ENCODE measurements around the gene C7.
A peak's percentile ranks its signal among the peaks of the same experiment; 100 is the strongest.

Gene C7

DNA sequence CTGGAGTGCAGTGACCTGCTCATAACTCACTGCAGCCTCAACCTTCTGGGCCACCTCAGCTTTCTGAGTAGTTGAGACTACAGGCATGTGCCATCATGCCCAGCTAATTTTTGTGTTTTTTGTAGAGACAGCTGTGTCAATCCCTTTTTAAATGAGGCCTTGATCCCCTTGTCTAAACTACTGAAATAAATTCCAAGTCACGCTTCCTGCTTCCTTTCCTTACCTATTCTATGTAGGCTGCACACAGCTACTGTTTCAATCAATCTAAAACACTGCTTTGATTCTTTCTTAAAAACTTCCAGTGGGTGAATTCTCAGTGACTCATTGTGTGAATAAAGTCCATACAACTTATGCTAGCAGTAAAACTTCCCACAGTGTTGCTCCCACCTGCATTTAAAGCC lies 2.9 kb upstream of the C7 start:
- TF ChIP-seq EGR2 (tag by site-specific recombination; IDR thresholded peaks at IDR 0.05; ENCODE audit: low read depth) (peak; percentile 71), SP2 (tag by site-specific recombination; IDR thresholded peaks at IDR 0.05) (no peak)
- CTCF ChIA-PET = interaction anchor here (0.7 kb wide), 1 partner anchor 289 kb away, joined by 3 read pairs; no protein-coding TSS in a partner anchor
- Histone ChIP-seq H3K4me1 (ENCODE audit: control insufficient read depth, insufficient read depth, low read length) (no peaks in the 10 kb centered on the region), H3K27ac (ENCODE audit: extremely low read depth, low read depth, low read length) (no peak overlapping the region), H3K9me3 (ENCODE audit: control insufficient read depth, insufficient read depth, low read depth, low read length) (no peaks in the 10 kb centered on the region), H3K4me3 (ENCODE audit: low read depth, low read length) (no peak overlapping the region), H3K36me3 (ENCODE audit: control insufficient read depth in 2 of 2, insufficient read depth in 1 of 2, low read length in 2 of 2) (no peaks in the 10 kb centered on the region)
- POLR2A ChIA-PET = no interaction called here

DNA sequence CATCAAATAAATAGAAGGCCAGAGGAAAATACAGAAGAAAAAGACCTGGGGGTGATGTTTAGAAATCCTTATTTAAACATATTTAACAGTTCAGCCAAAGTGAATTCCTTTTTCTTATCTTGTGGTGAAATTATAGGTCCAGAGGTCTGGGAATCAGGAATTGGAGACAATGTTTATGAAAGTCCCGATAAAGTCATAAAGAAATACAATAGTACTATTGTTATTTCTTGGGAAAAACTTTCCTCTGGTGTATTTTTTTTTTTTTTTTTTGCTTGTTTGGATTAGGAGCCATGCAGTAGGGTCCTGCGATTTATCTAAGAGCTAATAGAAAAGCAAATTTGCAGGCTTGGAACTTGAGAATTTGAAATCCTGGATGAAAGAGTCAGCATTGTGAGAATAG lies 426 bp downstream of the C7 start:
- Histone ChIP-seq H3K4me3 (ENCODE audit: low read depth, low read length) (no peak overlapping the region), H3K9me3 (ENCODE audit: control insufficient read depth, insufficient read depth, low read depth, low read length) (no peaks in the 10 kb centered on the region), H3K27ac (ENCODE audit: extremely low read depth, low read depth, low read length) (no peak overlapping the region), H3K4me1 (ENCODE audit: control insufficient read depth, insufficient read depth, low read length) (no peaks in the 10 kb centered on the region), H3K36me3 (ENCODE audit: control insufficient read depth in 2 of 2, insufficient read depth in 1 of 2, low read length in 2 of 2) (no peaks in the 10 kb centered on the region)
- TF ChIP-seq ZNF48 (tag by site-specific recombination; IDR thresholded peaks at IDR 0.05) (no peak), SCRT2 (tag by site-specific recombination; IDR thresholded peaks at IDR 0.05) (no peak), GLIS1 (tag by site-specific recombination; IDR thresholded peaks at IDR 0.05) (no peak), SP7 (tag by site-specific recombination; IDR thresholded peaks at IDR 0.05) (no peak), ZNF202 (tag by site-specific recombination; IDR thresholded peaks at IDR 0.05; ENCODE audit: borderline replicate concordance) (no peak), BCL11A (tag by site-specific recombination; IDR thresholded peaks at IDR 0.05; ENCODE audit: low read depth) (no peak), SP3 (tag by site-specific recombination; IDR thresholded peaks at IDR 0.05) (no peak), ZNF658 (tag by site-specific recombination; IDR thresholded peaks at IDR 0.05) (no peak), ZNF654 (tag by site-specific recombination; IDR thresholded peaks at IDR 0.05; ENCODE audit: low read depth) (no peak), ZNF610 (tag by site-specific recombination; IDR thresholded peaks at IDR 0.05; ENCODE audit: borderline replicate concordance) (no peak), ZNF544 (tag by site-specific recombination; IDR thresholded peaks at IDR 0.05) (no peak), ZNF76 (tag by site-specific recombination; IDR thresholded peaks at IDR 0.05; ENCODE audit: borderline replicate concordance, low read depth) (no peak)
- TF ChIP-seq, protein P1, sequence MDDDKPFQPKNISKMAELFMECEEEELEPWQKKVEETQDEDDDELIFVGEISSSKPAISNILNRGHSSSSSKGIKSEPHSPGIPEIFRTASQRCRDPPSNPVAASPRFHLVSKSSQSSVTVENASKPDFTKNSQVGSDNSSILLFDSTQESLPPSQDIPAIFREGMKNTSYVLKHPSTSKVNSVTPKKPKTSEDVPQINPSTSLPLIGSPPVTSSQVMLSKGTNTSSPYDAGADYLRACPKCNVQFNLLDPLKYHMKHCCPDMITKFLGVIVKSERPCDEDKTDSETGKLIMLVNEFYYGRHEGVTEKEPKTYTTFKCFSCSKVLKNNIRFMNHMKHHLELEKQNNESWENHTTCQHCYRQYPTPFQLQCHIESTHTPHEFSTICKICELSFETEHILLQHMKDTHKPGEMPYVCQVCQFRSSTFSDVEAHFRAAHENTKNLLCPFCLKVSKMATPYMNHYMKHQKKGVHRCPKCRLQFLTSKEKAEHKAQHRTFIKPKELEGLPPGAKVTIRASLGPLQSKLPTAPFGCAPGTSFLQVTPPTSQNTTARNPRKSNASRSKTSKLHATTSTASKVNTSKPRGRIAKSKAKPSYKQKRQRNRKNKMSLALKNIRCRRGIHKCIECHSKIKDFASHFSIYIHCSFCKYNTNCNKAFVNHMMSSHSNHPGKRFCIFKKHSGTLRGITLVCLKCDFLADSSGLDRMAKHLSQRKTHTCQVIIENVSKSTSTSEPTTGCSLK (tag by site-specific recombination; IDR thresholded peaks at IDR 0.05) = no peak
- TF ChIP-seq, protein P2, sequence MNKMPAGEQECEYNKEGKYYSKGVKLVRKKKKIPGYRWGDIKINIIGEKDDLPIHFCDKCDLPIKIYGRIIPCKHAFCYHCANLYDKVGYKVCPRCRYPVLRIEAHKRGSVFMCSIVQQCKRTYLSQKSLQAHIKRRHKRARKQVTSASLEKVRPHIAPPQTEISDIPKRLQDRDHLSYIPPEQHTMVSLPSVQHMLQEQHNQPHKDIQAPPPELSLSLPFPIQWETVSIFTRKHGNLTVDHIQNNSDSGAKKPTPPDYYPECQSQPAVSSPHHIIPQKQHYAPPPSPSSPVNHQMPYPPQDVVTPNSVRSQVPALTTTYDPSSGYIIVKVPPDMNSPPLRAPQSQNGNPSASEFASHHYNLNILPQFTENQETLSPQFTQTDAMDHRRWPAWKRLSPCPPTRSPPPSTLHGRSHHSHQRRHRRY (tag by site-specific recombination; IDR thresholded peaks at IDR 0.05) = no peak
- CTCF ChIA-PET = no interaction called here
- POLR2A ChIA-PET = no interaction called here

GRCh38 chr5:40911266-40911665 lies 2.0 kb downstream of the C7 start:
- H3K36me3 ChIP-seq (ENCODE audit: control insufficient read depth in 2 of 2, insufficient read depth in 1 of 2, low read length in 2 of 2) = no peaks in the 10 kb centered on the region
- H3K9me3 ChIP-seq (ENCODE audit: control insufficient read depth, insufficient read depth, low read depth, low read length) = no peaks in the 10 kb centered on the region
- H3K4me1 ChIP-seq (ENCODE audit: control insufficient read depth, insufficient read depth, low read length) = no peaks in the 10 kb centered on the region
- ChIA-PET CTCF (interaction anchor here (0.5 to 0.7 kb wide), 2 partner anchors 194 to 762 kb away, joined by 3 to 4 read pairs; no protein-coding TSS in a partner anchor), POLR2A (no interaction called here)
- no peak overlapping the region for H3K4me3 ChIP-seq (ENCODE audit: low read depth, low read length)
- no peak overlapping the region for H3K27ac ChIP-seq (ENCODE audit: extremely low read depth, low read depth, low read length)
- no peak for TF ChIP-seq ZNF501 (tag by site-specific recombination; IDR thresholded peaks at IDR 0.05)
- TF ChIP-seq ZNF16 (tag by site-specific recombination; IDR thresholded peaks at IDR 0.05; ENCODE audit: low read depth) = no peak
- TF ChIP-seq ZNF704 (tag by site-specific recombination; IDR thresholded peaks at IDR 0.05) = no peak
- TF ChIP-seq, protein P3, sequence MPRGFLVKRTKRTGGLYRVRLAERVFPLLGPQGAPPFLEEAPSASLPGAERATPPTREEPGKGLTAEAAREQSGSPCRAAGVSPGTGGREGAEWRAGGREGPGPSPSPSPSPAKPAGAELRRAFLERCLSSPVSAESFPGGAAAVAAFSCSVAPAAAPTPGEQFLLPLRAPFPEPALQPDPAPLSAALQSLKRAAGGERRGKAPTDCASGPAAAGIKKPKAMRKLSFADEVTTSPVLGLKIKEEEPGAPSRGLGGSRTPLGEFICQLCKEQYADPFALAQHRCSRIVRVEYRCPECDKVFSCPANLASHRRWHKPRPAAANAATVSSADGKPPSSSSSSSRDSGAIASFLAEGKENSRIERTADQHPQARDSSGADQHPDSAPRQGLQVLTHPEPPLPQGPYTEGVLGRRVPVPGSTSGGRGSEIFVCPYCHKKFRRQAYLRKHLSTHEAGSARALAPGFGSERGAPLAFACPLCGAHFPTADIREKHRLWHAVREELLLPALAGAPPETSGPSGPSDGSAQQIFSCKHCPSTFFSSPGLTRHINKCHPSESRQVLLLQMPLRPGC (tag by site-specific recombination; IDR thresholded peaks at IDR 0.05) = no peak
- no peak for TF ChIP-seq ZSCAN5A (tag by site-specific recombination; IDR thresholded peaks at IDR 0.05)
- TF ChIP-seq ZNF585B (tag by site-specific recombination; IDR thresholded peaks at IDR 0.05) = no peak
- TF ChIP-seq ZNF350 (tag by site-specific recombination; IDR thresholded peaks at IDR 0.05) = no peak
- TF ChIP-seq SETDB1 (IDR thresholded peaks at IDR 0.05; ENCODE audit: insufficient read length, low read length) = no peak
- no peak for TF ChIP-seq ZNF654 (tag by site-specific recombination; IDR thresholded peaks at IDR 0.05; ENCODE audit: low read depth)
- TF ChIP-seq EGR2 (tag by site-specific recombination; IDR thresholded peaks at IDR 0.05; ENCODE audit: low read depth) = no peak
- no peak for TF ChIP-seq ZNF830 (tag by site-specific recombination; IDR thresholded peaks at IDR 0.05; ENCODE audit: low read depth)
- TF ChIP-seq BCL11B (tag by site-specific recombination; IDR thresholded peaks at IDR 0.05; ENCODE audit: low read depth) = no peak
